Lower leg skin (tissue), 3 donors: ENCODE data around the gene BRMS1L.

ENCODE experiments used
- CTCF ChIP-seq, 3 donors: fragments of 450-650 bp; IDR thresholded peaks; one replicate each; pipeline ENCODE4 v1.5.1; 2016; ENCODE audit warnings: antibody characterized with exemption in 3 of 3, mild to moderate bottlenecking in 3 of 3, moderate library complexity in 2 of 3
- POLR2A ChIP-seq, 2 donors: fragments of 450-650 bp; IDR thresholded peaks; one replicate each; pipeline ENCODE4 v1.6.1; 2016 to 2017; ENCODE audit warnings: antibody characterized with exemption in 2 of 2, mild to moderate bottlenecking in 1 of 2, moderate library complexity in 1 of 2

DNA sequence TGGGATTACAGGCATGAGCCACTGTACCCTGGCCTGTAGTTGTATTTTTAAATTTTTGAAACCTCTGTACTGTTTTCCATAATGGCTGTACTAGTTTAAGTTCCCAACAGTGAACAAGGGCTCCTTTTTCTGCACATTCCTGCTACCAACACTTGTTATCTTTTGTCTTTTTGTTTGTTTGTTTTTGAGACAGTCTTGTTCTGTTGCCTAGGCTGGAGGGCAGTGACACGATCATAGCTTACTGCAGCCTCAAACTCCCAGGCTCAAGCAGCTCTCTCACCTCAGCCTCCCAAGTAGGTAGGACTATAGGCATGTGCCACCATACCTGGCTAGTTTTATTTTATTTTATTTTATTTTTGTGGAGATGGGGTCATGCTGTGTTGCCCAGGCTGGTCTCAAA, 23.0 kb downstream of the BRMS1L start:
- no peak for TF ChIP-seq CTCF (IDR thresholded peaks at IDR 0.05)
- TF ChIP-seq POLR2A (IDR thresholded peaks at IDR 0.05), result no peak
